Neutrophil (primary cell): Measurements from ENCODE around the gene LMNTD2.

Experiments
- H3K27ac ChIP-seq: fragments of 200-600 bp; sonication (generic); 2 replicates; pipeline ENCODE4 v1.5.1; 2016; ENCODE audit warnings: mild to moderate bottlenecking, moderate library complexity
- H3K27me3 ChIP-seq: fragments of 200-600 bp; sonication (generic); 2 replicates; pipeline ENCODE4 v1.6.0; 2016; ENCODE audit warnings: mild to moderate bottlenecking
- H3K36me3 ChIP-seq: fragments of 200-600 bp; sonication (generic); 2 replicates; pipeline ENCODE4 v1.5.1; 2017
- H3K4me1 ChIP-seq, 2 experiments: fragments of 200-600 bp in 1 of 2; sonication (generic) in 1 of 2; 1 replicate in 1 of 2; 2 replicates in 1 of 2; pipeline versions ENCODE4 v1.5.1 to v1.6.1; 2013 to 2016; ENCODE audit warnings: low read depth in 1 of 2, low read length in 1 of 2, mild to moderate bottlenecking in 1 of 2, moderate library complexity in 1 of 2; ENCODE audit not compliant: control insufficient read depth in 1 of 2, insufficient read depth in 1 of 2
- H3K4me3 ChIP-seq, 2 experiments: fragments of 200-600 bp in 1 of 2; sonication (generic) in 1 of 2; 1 replicate in 1 of 2; 2 replicates in 1 of 2; pipeline ENCODE4 v1.5.1; 2013 to 2016; ENCODE audit warnings: low read depth in 1 of 2, low read length in 1 of 2, mild to moderate bottlenecking in 1 of 2, moderate library complexity in 1 of 2
- H3K9me3 ChIP-seq: fragments of 200-600 bp; sonication (generic); 2 replicates; pipeline ENCODE4 v1.5.1; 2016
- CTCF ChIP-seq: fragments of 200-600 bp; sonication (generic); IDR thresholded peaks from 2 replicates; pipeline ENCODE4 v1.5.1; 2016; ENCODE audit warnings: antibody characterized with exemption

The LMNTD2 gene

GRCh38 chr11:516400-516799 lies 44.1 kb downstream of the LMNTD2 start:
- H3K27ac ChIP-seq: no peak overlapping the region
- H3K4me3 ChIP-seq: no peak overlapping the region
- no peaks in the 10 kb centered on the region for H3K9me3 ChIP-seq
- no peaks in the 10 kb centered on the region for H3K36me3 ChIP-seq
- H3K4me1 ChIP-seq: peaks cover 7 to 9% of the 10 kb centered on the region in 2 experiments
- H3K27me3 ChIP-seq: no peaks in the 10 kb centered on the region
- TF ChIP-seq CTCF: no peak

GRCh38 chr11:515131-515530 lies 45.4 kb downstream of the LMNTD2 start:
- no peak for TF ChIP-seq CTCF
- Histone ChIP-seq H3K4me3 (no peak overlapping the region), H3K27ac (no peak overlapping the region), H3K9me3 (no peaks in the 10 kb centered on the region), H3K36me3 (no peaks in the 10 kb centered on the region), H3K27me3 (no peaks in the 10 kb centered on the region), H3K4me1 (peaks cover 7 to 9% of the 10 kb centered on the region in 2 experiments)

GRCh38 chr11:514606-515005 lies 45.9 kb downstream of the LMNTD2 start:
- H3K36me3 ChIP-seq: no peaks in the 10 kb centered on the region
- H3K9me3 ChIP-seq: no peaks in the 10 kb centered on the region
- no peak for TF ChIP-seq CTCF
- peaks cover 7 to 9% of the 10 kb centered on the region in 2 experiments for H3K4me1 ChIP-seq
- no peak overlapping the region for H3K4me3 ChIP-seq
- no peak overlapping the region for H3K27ac ChIP-seq
- H3K27me3 ChIP-seq: no peaks in the 10 kb centered on the region

- H3K27ac ChIP-seq: no peak overlapping the region
- TF ChIP-seq CTCF: no peak
- H3K9me3 ChIP-seq: no peaks in the 10 kb centered on the region
- no peak overlapping the region for H3K4me3 ChIP-seq
- H3K4me1 ChIP-seq: peaks cover 0 to 4% of the 10 kb centered on the region in 2 experiments
- no peaks in the 10 kb centered on the region for H3K27me3 ChIP-seq
- H3K36me3 ChIP-seq: no peaks in the 10 kb centered on the region
Observed at GRCh38 chr11:512761-513595, 47.6 kb downstream of the LMNTD2 start.

- no peaks in the 10 kb centered on the region for H3K36me3 ChIP-seq
- no peaks in the 10 kb centered on the region for H3K27me3 ChIP-seq
Observed at GRCh38 chr11:508956-509355, 51.6 kb downstream of the LMNTD2 start.

More at GRCh38 chr11:508956-509355, 51.6 kb downstream of the LMNTD2 start:
- TF ChIP-seq CTCF: no peak
- peaks cover 32 to 35% of the 10 kb centered on the region in 2 experiments for H3K4me1 ChIP-seq
- H3K27ac ChIP-seq: no peak overlapping the region
- H3K4me3 ChIP-seq: no peak overlapping the region
- H3K9me3 ChIP-seq: no peaks in the 10 kb centered on the region
